ENCODE results near the gene KRT13. TPM values are rescaled to one million over a fixed set of nuclear protein-coding genes. Genes with fewer than 3 reads are reported as not detected.

The KRT13 gene
- total and polyA plus RNA-seq, 2 experiments from 2014 or later = not detected

DNA sequence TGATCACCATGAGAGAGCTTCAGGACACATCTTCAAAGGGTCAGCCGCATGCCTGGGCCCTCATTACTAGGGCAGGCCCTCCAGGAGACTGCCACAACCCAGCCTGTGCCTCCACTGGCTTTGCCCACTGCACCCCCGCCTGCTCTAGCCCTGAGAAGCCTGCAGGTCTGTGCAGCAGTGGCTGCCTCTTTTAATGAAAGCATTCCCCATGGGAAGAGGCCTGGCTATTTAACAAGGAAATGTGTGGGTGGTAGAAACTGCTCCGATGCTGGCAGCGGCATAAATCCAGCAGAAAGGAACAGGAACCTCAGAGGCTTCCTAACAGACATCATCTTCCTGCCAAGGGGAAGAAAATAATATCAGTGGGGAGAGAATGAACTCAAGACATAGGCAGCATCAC, 37.9 kb downstream of the KRT13 start:
- Mint-ChIP-seq H3K9me3 (peaks cover 12% of the 10 kb centered on the region; the same call in 2 of the 3 replicates), H3K4me3 (no peak overlapping the region), H3K4me1 (no peaks in the 10 kb centered on the region), H3K27ac (no peak overlapping the region), H3K27me3 (ENCODE audit: insufficient read depth, low read depth, poor library complexity) (peaks cover 4% of the 10 kb centered on the region), H3K36me3 (ENCODE audit: low read depth) (no peaks in the 10 kb centered on the region)
- no peak overlapping the region for H3K27ac ChIP-seq (ENCODE audit: low read depth)
- H2AFZ ChIP-seq = no peak overlapping the region
- no peaks in the 10 kb centered on the region for H3K4me1 ChIP-seq (ENCODE audit: insufficient read depth)
- no peak overlapping the region for H3K4me3 ChIP-seq
- DNase-seq (ENCODE audit: low spot score) (no peak), ATAC-seq (no peak)
- no peaks in the 10 kb centered on the region for H3K36me3 ChIP-seq (ENCODE audit: insufficient read depth)
- TF ChIP-seq ETS1 (IDR thresholded peaks at IDR 0.05) (no peak), POLR2AphosphoS5 (IDR thresholded peaks at IDR 0.05; ENCODE audit: low read depth) (no peak), ZNF462 (CRISPR knock-in tag; IDR thresholded peaks at IDR 0.05) (no peak), NANOG (IDR thresholded peaks at IDR 0.05; ENCODE audit: borderline replicate concordance) (no peak), CTCF (conservative IDR thresholded peaks at IDR 0.05; ENCODE audit: low read depth in 2 of 2) (no peak), EZH2phosphoT487 (IDR thresholded peaks at IDR 0.05; ENCODE audit: unreplicated experiment) (no peak), EZH2 (IDR thresholded peaks at IDR 0.05; ENCODE audit: low read depth, unreplicated experiment) (no peak), CREB1 (CRISPR knock-in tag; IDR thresholded peaks at IDR 0.05; ENCODE audit: low read depth) (no peak), STAT1 (IDR thresholded peaks at IDR 0.05; ENCODE audit: unreplicated experiment) (no peak), ZNF331 (CRISPR knock-in tag; IDR thresholded peaks at IDR 0.05; ENCODE audit: low read depth) (no peak), JUNB (IDR thresholded peaks at IDR 0.05; ENCODE audit: unreplicated experiment) (no peak), REST (IDR thresholded peaks at IDR 0.05; ENCODE audit: unreplicated experiment) (no peak)
- no peaks in the 10 kb centered on the region for H3F3A ChIP-seq (replicated peaks; ENCODE audit: low read depth)
- H3K9me2 ChIP-seq (ENCODE audit: insufficient read depth) = 0 out of 2 replicates have a peak, but pooled peaks cover 7% of the 10 kb centered on the region
- no peak overlapping the region for H3K4me2 ChIP-seq
- H3K79me2 ChIP-seq (replicated peaks; ENCODE audit: insufficient read depth) = no peaks in the 10 kb centered on the region
- H4K20me1 ChIP-seq (replicated peaks; ENCODE audit: insufficient read depth) = no peaks in the 10 kb centered on the region
- H3K27me3 ChIP-seq (ENCODE audit: insufficient read depth) = no peaks in the 10 kb centered on the region
